NCI-H1105 treated with DMSO at 0.1 percent for 48 hours (cell line): ENCODE results near the gene TMEM237.

ENCODE experiments used
- DNase-seq: peaks from one replicate; lab custom pipeline; 2025; lab: John Stamatoyannopoulos, UW

Gene TMEM237

DNA sequence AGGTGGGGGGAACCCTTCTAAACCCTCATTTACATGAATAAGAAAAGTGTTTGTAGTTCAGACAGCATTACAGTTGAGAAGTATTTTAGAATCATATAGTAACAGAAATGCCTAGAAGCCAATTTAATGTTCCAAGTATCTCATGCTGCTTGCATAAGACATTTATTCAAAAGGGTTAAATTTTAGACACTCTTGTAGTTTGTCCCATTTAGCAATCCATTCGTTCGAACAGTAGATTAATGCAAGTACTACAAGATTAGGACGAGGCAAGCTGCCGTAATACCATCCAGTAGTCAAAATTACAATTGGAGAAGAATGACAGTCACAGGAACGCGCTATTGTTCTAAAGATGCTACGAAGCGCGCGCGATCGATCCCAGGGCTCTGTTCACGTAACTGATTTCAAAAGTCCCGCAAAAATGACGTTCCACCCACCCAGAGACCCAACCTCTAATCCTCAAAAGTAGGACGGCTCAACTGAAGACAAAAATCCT is 1.2 kb downstream of the TMEM237 start:
- DNase-seq, result no peak

DNA sequence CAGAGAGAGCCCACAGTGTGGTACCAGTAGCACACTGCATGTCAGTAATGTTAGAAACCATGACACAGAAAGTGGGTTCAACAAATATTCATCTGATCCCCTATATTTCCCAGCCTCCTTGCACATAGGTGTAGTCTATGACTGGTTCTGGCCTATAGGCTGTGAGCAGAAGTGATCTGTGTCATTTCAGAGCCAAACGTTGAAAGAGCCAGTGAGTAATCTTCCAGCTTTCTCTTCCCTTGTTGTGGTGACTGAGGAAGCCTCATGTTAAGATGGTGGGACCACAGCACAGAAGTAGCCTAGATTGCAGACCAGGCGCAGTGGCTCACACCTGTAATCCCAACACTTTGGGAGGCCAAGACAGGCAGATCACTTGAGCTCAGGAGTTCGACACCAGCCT is 4.1 kb downstream of the TMEM237 start:
- DNase-seq, result no peak

DNA sequence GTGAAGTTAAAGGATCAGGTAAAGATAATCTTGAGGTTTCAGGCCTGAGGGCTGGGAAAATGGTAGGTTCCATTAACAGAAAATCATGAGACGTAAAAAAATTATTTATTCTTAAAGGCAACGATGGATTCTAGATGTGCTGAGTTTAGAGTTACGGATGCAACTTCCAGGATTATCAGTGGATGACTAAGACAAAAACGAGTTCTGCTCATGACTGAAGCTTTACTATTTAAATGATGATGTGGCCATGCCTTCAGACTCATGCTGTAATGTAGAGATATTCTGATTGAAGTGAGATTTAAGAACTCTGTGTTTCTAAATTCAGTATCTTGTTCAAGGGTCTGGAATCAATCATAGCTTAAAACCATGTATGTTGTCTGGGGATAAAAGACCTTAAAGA is 5.0 kb downstream of the TMEM237 start:
- no peak for DNase-seq

DNA sequence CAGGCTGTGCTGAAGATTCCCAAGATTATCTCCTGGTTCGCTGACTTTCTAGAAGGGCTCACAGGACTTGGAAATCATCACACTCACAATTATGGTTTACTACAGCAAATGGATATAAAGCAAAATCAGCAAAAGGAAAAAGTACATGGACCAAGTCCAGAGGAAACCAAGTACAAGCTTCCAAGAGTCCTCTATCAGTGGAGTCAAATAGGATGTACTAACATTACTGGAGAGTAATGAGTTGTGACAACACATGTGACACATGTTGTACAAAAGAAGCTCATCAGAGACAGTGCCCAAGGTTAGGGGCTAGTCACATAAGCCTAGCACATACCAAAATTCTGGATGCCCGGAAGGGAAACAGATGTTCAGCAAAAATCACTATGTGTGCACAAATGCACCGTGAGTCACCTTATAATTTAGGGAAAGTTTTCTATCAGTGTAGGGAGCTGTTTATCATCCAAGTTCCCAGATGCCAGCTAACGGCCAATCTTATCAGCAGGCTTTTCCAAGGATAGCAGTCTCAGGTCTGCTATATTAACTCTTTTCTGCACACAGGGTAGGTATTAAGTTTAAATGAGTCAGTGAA is 9.5 kb downstream of the TMEM237 start:
- no peak for DNase-seq

GRCh38 chr2:201631041-201631440 is 12.3 kb downstream of the TMEM237 start:
- no peak for DNase-seq

DNA sequence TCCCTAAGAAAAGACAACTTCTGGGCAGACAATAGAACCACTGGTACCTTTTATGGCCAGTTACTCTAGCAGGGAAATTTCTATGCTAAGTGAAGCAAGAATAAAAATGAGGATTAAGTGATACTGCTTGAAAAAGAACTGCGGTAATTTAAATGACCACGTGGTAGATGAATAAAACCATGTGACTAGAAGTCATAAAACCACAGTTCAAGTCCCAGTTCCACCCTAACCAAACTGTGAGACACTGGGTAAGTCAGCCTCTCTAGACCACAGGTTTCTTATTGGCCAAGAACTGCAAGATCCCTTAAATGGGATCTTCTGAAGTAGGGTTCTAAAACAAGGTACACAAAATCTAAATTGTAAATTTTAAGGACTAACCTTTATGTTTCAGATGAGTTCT is 12.7 kb downstream of the TMEM237 start:
- no peak for DNase-seq

GRCh38 chr2:201628545-201628944 is 14.8 kb downstream of the TMEM237 start:
- no peak for DNase-seq

- no peak for DNase-seq
These were observed 20.9 kb downstream of the TMEM237 start for GRCh38 chr2:201622306-201622970.

GRCh38 chr2:201621293-201621999 is 21.9 kb downstream of the TMEM237 start:
- DNase-seq, result no peak

- no peak for DNase-seq
These were observed 24.3 kb downstream of the TMEM237 start for GRCh38 chr2:201618744-201619662.

- no peak for DNase-seq
These were observed 35.3 kb downstream of the TMEM237 start for GRCh38 chr2:201608021-201608420.

DNA sequence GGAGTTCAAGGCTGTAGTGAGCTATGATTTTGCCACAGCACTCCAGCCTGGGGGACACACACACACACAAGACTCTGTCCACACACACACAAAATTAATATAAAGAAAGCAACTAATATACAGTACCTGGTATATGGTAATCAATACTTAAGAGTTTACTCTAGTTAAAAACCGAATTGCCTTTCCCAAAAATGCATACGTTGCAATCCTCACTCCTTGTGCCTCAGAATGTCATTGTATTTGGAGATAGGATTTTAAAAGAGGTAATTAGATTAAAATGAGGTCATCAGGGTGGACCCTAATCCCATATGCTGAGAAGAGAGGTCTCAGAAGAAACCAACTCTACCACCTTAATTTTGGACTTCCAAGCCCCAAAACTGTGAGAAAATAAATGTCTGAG is 35.7 kb downstream of the TMEM237 start:
- DNase-seq, result no peak

DNA sequence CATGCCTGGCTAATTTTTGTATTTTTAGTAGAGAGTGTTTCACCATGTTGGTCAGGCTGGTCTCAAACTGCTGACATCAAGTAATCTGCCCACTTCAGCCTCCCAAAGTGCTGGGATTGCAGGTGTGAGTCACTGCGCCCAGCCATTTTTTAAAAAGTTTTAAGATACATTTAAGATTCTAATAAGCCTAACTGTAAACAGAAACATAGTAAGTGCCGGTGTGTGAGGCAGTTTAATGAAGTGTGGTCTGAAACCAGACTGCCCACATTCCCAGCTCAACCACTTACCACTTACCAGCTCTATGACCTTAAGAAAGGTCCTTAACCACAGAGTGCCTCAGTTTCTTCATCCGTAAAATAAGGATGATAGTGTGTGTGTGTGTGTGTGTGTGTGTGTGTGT is 42.4 kb downstream of the TMEM237 start:
- DNase-seq, result no peak

DNA sequence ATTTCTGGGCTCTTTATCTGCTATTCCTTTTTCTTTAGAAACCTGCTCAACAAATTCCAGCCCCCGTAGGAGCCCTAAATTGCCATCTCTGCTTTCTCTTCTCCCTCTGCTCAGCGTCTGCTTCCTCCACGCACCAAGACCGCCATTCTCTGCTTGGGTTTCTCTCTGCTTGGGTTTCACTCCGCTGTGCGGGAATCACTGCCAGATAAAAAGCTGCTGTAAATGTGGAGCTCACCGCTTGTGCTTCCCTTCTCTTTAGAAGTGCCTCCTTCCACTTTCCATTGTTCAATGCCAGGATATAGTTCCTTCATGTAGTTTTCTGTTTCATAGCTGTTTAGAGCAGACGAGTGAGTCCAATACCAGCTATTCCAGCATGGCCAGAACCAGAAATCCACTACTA is 45.9 kb downstream of the TMEM237 start:
- DNase-seq, result no peak

GRCh38 chr2:201580486-201580885 is 62.8 kb downstream of the TMEM237 start:
- no peak for DNase-seq

DNA sequence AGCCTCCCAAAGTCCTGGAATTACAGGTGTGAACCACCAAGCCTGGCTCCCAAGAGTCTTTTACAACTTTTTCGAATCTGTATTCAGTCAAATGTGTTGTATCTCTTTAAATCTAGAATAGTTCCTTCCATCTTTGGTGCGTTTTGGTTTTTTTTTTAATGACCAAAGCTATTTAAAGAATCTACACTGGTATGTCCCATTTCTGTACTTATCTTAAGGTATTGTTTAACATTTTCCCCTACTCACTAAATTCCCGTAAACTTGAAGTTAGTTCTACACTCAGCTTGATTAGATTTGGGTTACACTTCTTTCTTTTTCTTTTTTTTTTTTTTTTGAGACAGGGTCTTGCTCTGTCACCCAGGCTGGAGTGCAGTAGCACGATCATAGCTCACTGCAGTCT is 63.8 kb downstream of the TMEM237 start:
- DNase-seq, result no peak

- DNase-seq, result no peak
These were observed 67.3 kb downstream of the TMEM237 start for GRCh38 chr2:201575971-201576370.

DNA sequence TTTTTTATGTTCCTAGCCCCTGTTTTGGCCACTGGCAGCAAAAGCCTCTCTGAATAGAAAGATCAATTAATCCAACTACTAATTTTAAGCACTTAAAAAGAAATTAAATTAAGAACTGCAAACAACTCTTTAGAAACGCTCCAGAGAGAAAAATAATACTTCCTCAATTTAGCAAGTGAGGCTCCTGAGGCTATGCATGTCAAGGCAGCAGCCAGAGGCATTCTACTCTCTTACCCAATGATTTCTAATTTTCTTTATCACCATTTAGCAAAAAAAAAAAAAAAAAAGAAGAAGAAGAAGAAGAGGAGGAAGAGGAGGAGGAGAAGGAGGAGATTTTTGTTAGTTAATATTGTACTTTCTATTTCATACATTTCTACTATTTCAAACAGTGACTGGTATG is 68.5 kb downstream of the TMEM237 start:
- peak; percentile 5 for DNase-seq

DNA sequence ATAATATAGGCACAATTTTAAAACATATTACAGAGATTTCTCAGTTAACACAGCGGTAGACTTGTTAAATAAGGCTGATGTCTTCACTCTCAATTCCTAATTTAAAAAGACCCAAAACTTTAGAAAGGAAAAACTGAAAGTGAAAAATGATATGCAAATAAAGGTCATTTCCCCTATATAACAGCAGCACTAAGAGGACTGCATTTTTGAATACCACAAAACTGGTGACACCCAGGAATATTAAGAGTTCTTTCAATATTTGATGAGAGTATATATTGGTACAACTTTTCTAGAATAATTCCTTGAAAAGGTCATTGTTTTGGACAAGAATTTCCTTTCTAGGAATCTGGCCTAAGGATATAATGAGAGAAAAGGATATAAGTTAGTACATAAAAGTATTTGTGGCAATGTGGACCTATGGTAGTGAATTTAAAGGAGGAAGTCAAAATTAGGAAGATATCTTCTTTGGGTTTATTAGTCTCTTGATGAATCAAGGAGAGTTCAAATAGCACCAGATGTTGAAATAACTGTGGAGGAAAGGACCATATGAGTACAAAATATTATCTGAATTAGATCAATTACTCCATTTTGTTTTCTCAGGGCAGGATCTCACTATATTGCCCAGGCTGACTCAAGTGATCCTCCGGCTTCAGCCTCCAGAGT is 70.3 kb downstream of the TMEM237 start:
- DNase-seq, result no peak
